ENCODE results near the gene RNU1-2. TPM values are rescaled to one million over a fixed set of nuclear protein-coding genes. Genes with fewer than 3 reads are reported as not detected.
A peak's percentile ranks its signal among the peaks of the same experiment; 100 is the strongest.
"Not testable (repeated sequence)": the region's sequence is repeated elsewhere in the genome, so short reads cannot be mapped to it uniquely, and the experiment has no call there.

Gene RNU1-2
- total RNA-seq, 1 experiment from 2014 or later: 2,051 TPM

- not testable (repeated sequence) for H3K18ac ChIP-seq (ENCODE audit: insufficient read length, low read depth, low read length); H3K14ac ChIP-seq (ENCODE audit: insufficient read depth, low read length); H3K27me3 ChIP-seq (ENCODE audit: insufficient read depth, low read length); H2BK5ac ChIP-seq (ENCODE audit: insufficient read length, low read length); H4K20me1 ChIP-seq (ENCODE audit: control insufficient read depth, insufficient read depth, insufficient read length); H2AK5ac ChIP-seq (ENCODE audit: insufficient read length, low read length); H4K5ac ChIP-seq (ENCODE audit: insufficient read length, low read depth, low read length); H2BK15ac ChIP-seq (ENCODE audit: low read depth, low read length); H3K4me3 Mint-ChIP-seq; H3K56ac ChIP-seq (ENCODE audit: insufficient read length, low read depth, low read length); H3K36me3 Mint-ChIP-seq (ENCODE audit: insufficient read depth in 1 of 3, low read depth in 3 of 3); H3K9me3 Mint-ChIP-seq; H3K27me3 Mint-ChIP-seq (ENCODE audit: low read depth); H3K79me1 ChIP-seq (ENCODE audit: insufficient read depth, low read depth, low read length, poor library complexity, severe bottlenecking); H3K27ac ChIP-seq (ENCODE audit: insufficient read length, low read depth, low read length); H3K9me3 ChIP-seq (ENCODE audit: control insufficient read depth, low read depth, low read length); H3K4me2 ChIP-seq (ENCODE audit: insufficient read depth, insufficient read length, low read length); H3K23ac ChIP-seq (ENCODE audit: insufficient read length, low read depth, low read length); H3K23me2 ChIP-seq (ENCODE audit: insufficient read length, low read depth, low read length, poor library complexity, severe bottlenecking); H3K9ac ChIP-seq (ENCODE audit: extremely low read depth, insufficient read length, low read length); H2BK20ac ChIP-seq (ENCODE audit: low read depth, low read length, poor library complexity, severe bottlenecking); H2BK12ac ChIP-seq (ENCODE audit: insufficient read length, low read depth, low read length); H3K4me1 ChIP-seq (ENCODE audit: insufficient read depth, low read length); H2AFZ ChIP-seq (ENCODE audit: low read length); H3K27ac Mint-ChIP-seq; H2BK120ac ChIP-seq (ENCODE audit: low read depth, low read length, poor library complexity, severe bottlenecking); H3T11ph ChIP-seq (ENCODE audit: low read length); H3K4ac ChIP-seq (ENCODE audit: low read depth, low read length); H4K8ac ChIP-seq (replicated peaks; ENCODE audit: insufficient read length, low read depth, low read length); DNase-seq; H4K91ac ChIP-seq (ENCODE audit: insufficient read length, low read depth, low read length); H3K79me2 ChIP-seq (ENCODE audit: insufficient read depth, low read length)
- H3K4me1 Mint-ChIP-seq: peaks cover 10 to 11% of the 10 kb centered on the region in 2 experiments
- no CpG with 5 or more reads among the region's 11 CpGs for WGBS (ENCODE audit: extremely low coverage, insufficient read length, low lambda C conversion rate)
Observed at GRCh38 chr1:16863024-16863423, 32.8 kb upstream of the RNU1-2 start.

GRCh38 chr1:16866926-16867707, 28.7 kb upstream of the RNU1-2 start:
- H3K27me3 Mint-ChIP-seq (ENCODE audit: low read depth): peaks cover 10% of the 10 kb centered on the region
- H3K79me2 ChIP-seq (ENCODE audit: insufficient read depth, low read length); H2BK5ac ChIP-seq (ENCODE audit: insufficient read length, low read length); H3K9me3 ChIP-seq (ENCODE audit: control insufficient read depth, low read depth, low read length); H3K79me1 ChIP-seq (ENCODE audit: insufficient read depth, low read depth, low read length, poor library complexity, severe bottlenecking); H3K23ac ChIP-seq (ENCODE audit: insufficient read length, low read depth, low read length); H3K27me3 ChIP-seq (ENCODE audit: insufficient read depth, low read length); H2BK12ac ChIP-seq (ENCODE audit: insufficient read length, low read depth, low read length); H2BK120ac ChIP-seq (ENCODE audit: low read depth, low read length, poor library complexity, severe bottlenecking); H3K36me3 Mint-ChIP-seq (ENCODE audit: insufficient read depth in 1 of 3, low read depth in 3 of 3); H3K18ac ChIP-seq (ENCODE audit: insufficient read length, low read depth, low read length); H2AFZ ChIP-seq (ENCODE audit: low read length); H3K14ac ChIP-seq (ENCODE audit: insufficient read depth, low read length); H3K23me2 ChIP-seq (ENCODE audit: insufficient read length, low read depth, low read length, poor library complexity, severe bottlenecking); H3K56ac ChIP-seq (ENCODE audit: insufficient read length, low read depth, low read length); H3K4me1 ChIP-seq (ENCODE audit: insufficient read depth, low read length); H3K9ac ChIP-seq (ENCODE audit: extremely low read depth, insufficient read length, low read length); H3K9me3 Mint-ChIP-seq; H4K91ac ChIP-seq (ENCODE audit: insufficient read length, low read depth, low read length); H2BK20ac ChIP-seq (ENCODE audit: low read depth, low read length, poor library complexity, severe bottlenecking); DNase-seq; H2AK5ac ChIP-seq (ENCODE audit: insufficient read length, low read length); H3K27ac Mint-ChIP-seq; H3T11ph ChIP-seq (ENCODE audit: low read length); H3K27ac ChIP-seq (ENCODE audit: insufficient read length, low read depth, low read length); H4K8ac ChIP-seq (replicated peaks; ENCODE audit: insufficient read length, low read depth, low read length); H4K5ac ChIP-seq (ENCODE audit: insufficient read length, low read depth, low read length); H4K20me1 ChIP-seq (ENCODE audit: control insufficient read depth, insufficient read depth, insufficient read length); H2BK15ac ChIP-seq (ENCODE audit: low read depth, low read length); H3K4ac ChIP-seq (ENCODE audit: low read depth, low read length): not testable (repeated sequence)
- no CpG with 5 or more reads among the region's 6 CpGs for WGBS (ENCODE audit: extremely low coverage, insufficient read length, low lambda C conversion rate)
- H3K4me2 ChIP-seq (ENCODE audit: insufficient read depth, insufficient read length, low read length): peak overlapping the region; percentile 16
- peak overlapping the region in 1 of 2 experiments; percentile 47; a peak in 3 of 5 replicates for H3K4me3 Mint-ChIP-seq
- H3K4me1 Mint-ChIP-seq: peaks cover 12 to 17% of the 10 kb centered on the region in 2 experiments
